HepG2 (cell line): ENCODE measurements around the gene ZNF513. TPM values are rescaled to one million over a fixed set of nuclear protein-coding genes. Genes with fewer than 3 reads are reported as not detected.

Experiments used
- CENPT ChIP-seq: sonication (generic); formaldehyde crosslinking; IDR thresholded peaks from 2 replicates; pipeline ENCODE4 v1.8.0; 2022; ENCODE audit warnings: low read depth, mild to moderate bottlenecking, moderate library complexity, missing genetic modification reagents
- GMEB2 ChIP-seq: IDR thresholded peaks from 2 replicates; pipeline ENCODE4 v1.6.1; 2016; ENCODE audit warnings: missing biosample characterization, missing genetic modification reagents, low read depth
- HNRNPK ChIP-seq: fragments of 200-400 bp; formaldehyde crosslinking; IDR thresholded peaks from 2 replicates; pipeline ENCODE4 v1.6.1; 2018; ENCODE audit warnings: low read length, low read depth, moderate library complexity, mild to moderate bottlenecking; ENCODE audit not compliant: poor library complexity, severe bottlenecking
- HOMEZ ChIP-seq: IDR thresholded peaks from 2 replicates; pipeline ENCODE4 v1.6.1; 2016; ENCODE audit warnings: low read depth
- MATR3 ChIP-seq: sonication (generic); formaldehyde crosslinking; IDR thresholded peaks from 2 replicates; pipeline ENCODE4 v1.4.0; 2020; ENCODE audit warnings: missing genetic modification reagents
- MBD4 ChIP-seq: IDR thresholded peaks from 2 replicates; pipeline ENCODE4 v1.6.1; 2012; ENCODE audit warnings: low read length, inconsistent platforms, borderline replicate concordance
- NCOA2 ChIP-seq: sonication (generic); formaldehyde crosslinking; IDR thresholded peaks from 2 replicates; pipeline ENCODE4 v1.8.0; 2022; ENCODE audit warnings: inconsistent platforms
- NFRKB ChIP-seq: fragments of 450-650 bp; IDR thresholded peaks from 2 replicates; pipeline ENCODE4 v1.6.1; 2017
- PHF21A ChIP-seq: sonication (generic); formaldehyde crosslinking; IDR thresholded peaks from 2 replicates; pipeline ENCODE4 v1.5.0; 2020; ENCODE audit warnings: mild to moderate bottlenecking, missing genetic modification reagents
- RBFOX2 ChIP-seq: fragments of 200-400 bp; formaldehyde crosslinking; IDR thresholded peaks from 2 replicates; pipeline ENCODE4 v1.6.1; 2017; ENCODE audit warnings: low read depth, mild to moderate bottlenecking, low read length
- RFX1 ChIP-seq: fragments of 450-650 bp; IDR thresholded peaks from 2 replicates; pipeline ENCODE4 v1.6.1; 2017
- SKI ChIP-seq: fragments of 450-650 bp; IDR thresholded peaks from one replicate; pipeline ENCODE4 v1.6.1; 2018; ENCODE audit warnings: mild to moderate bottlenecking; ENCODE audit not compliant: partially characterized antibody
- SMAD9 ChIP-seq: sonication (generic); formaldehyde crosslinking; IDR thresholded peaks from 2 replicates; pipeline ENCODE4 v1.5.1; 2020; ENCODE audit warnings: mild to moderate bottlenecking, missing genetic modification reagents
- XBP1 ChIP-seq: sonication (generic); formaldehyde crosslinking; IDR thresholded peaks from 2 replicates; pipeline ENCODE4 v1.5.0; 2020; ENCODE audit warnings: missing genetic modification reagents
- ZBTB1 ChIP-seq: sonication (generic); formaldehyde crosslinking; IDR thresholded peaks from 2 replicates; pipeline ENCODE4 v1.4.0; 2020; ENCODE audit warnings: missing genetic modification reagents, borderline replicate concordance
- ZBTB46 ChIP-seq: sonication (generic); formaldehyde crosslinking; IDR thresholded peaks from 2 replicates; pipeline ENCODE4 v1.4.0; 2020; ENCODE audit warnings: mild to moderate bottlenecking, missing genetic modification reagents, borderline replicate concordance
- ZFX ChIP-seq: sonication (generic); formaldehyde crosslinking; IDR thresholded peaks from 2 replicates; pipeline ENCODE4 v1.4.0; 2020; ENCODE audit warnings: mild to moderate bottlenecking, low read depth, missing genetic modification reagents, moderate library complexity
- ZNF275 ChIP-seq: sonication (generic); formaldehyde crosslinking; IDR thresholded peaks from 2 replicates; pipeline ENCODE4 v1.8.0; 2022; ENCODE audit warnings: missing genetic modification reagents, mild to moderate bottlenecking, inconsistent platforms, borderline replicate concordance
- ZNF556 ChIP-seq: sonication (generic); formaldehyde crosslinking; IDR thresholded peaks from 2 replicates; pipeline ENCODE4 v1.4.0; 2020; ENCODE audit warnings: mild to moderate bottlenecking, missing genetic modification reagents, borderline replicate concordance
- ZNF570 ChIP-seq: sonication (generic); formaldehyde crosslinking; IDR thresholded peaks from 2 replicates; pipeline ENCODE4 v1.4.0; 2020; ENCODE audit warnings: mild to moderate bottlenecking, missing genetic modification reagents, borderline replicate concordance
- ZNF597 ChIP-seq: sonication (generic); formaldehyde crosslinking; IDR thresholded peaks from 2 replicates; pipeline ENCODE4 v1.5.0; 2020; ENCODE audit warnings: missing genetic modification reagents
- ZNF614 ChIP-seq: IDR thresholded peaks from 2 replicates; pipeline ENCODE4 v1.6.1; 2018; ENCODE audit warnings: missing biosample characterization, missing genetic modification reagents, inconsistent platforms, borderline replicate concordance
- ZNF883 ChIP-seq: sonication (generic); formaldehyde crosslinking; IDR thresholded peaks from 2 replicates; pipeline ENCODE4 v1.5.1; 2020; ENCODE audit warnings: mild to moderate bottlenecking, missing genetic modification reagents; ENCODE audit errors: not compliant biosample characterization
- polyA plus RNA-seq, 8 experiments: library from polyadenylated mRNA; depleted of rRNA in 3 of 8; stranded (reverse) in 7 of 8; unstranded in 1 of 8; fragments of >200 nt; fragmentation: Illumina TruSeq in 4 of 8; extraction: Trizol in 4 of 8; gene quantifications; 2 replicates each; pipeline versions ENCODE4 v1.2.1 to v1.2.3, GENCODE V29; 2011 to 2016; ENCODE audit warnings: low read depth in 4 of 8, missing spikeins in 1 of 8, mixed read lengths in 1 of 8; ENCODE audit not compliant: insufficient read depth in 1 of 8
- total RNA-seq, 5 experiments: library from RNA; depleted of rRNA; stranded (reverse); fragments of >200 nt; fragmentation: Illumina TruSeq; extraction: Trizol; gene quantifications; 2 replicates each; pipeline ENCODE4 v1.2.3, GENCODE V29; 2016; ENCODE audit warnings: low read depth in 1 of 5

ZNF513 gene
- total and polyA plus RNA-seq, 2 of the 13 experiments (the other 11 are each of a cell fraction or from before 2014, with no cell fraction given), result 4.9 to 6.3 TPM

GRCh38 chr2:27428978-27429541 lies 48.5 kb upstream of the ZNF513 start (continued):
- TF ChIP-seq ZNF883 (CRISPR knock-in tag), result no peak
- TF ChIP-seq ZFX (CRISPR knock-in tag), result peak; percentile 94
- no peak for TF ChIP-seq ZBTB1
- no peak for TF ChIP-seq ZNF597
- TF ChIP-seq ZNF275 (CRISPR knock-in tag), result no peak
- no peak for TF ChIP-seq XBP1 (CRISPR knock-in tag)
- TF ChIP-seq GMEB2, result no peak
- no peak for TF ChIP-seq SMAD9
- no peak for TF ChIP-seq RBFOX2
- peak; percentile 72 for TF ChIP-seq SKI
- no peak for TF ChIP-seq PHF21A (CRISPR knock-in tag)
- TF ChIP-seq ZNF570 (CRISPR knock-in tag), result 0 out of 2 replicates have a peak, but pooled peaks have one; percentile 82
- 0 out of 2 replicates have a peak, but pooled peaks have one; percentile 52 for TF ChIP-seq ZBTB46 (CRISPR knock-in tag)
- no peak; the same call in 1 of the 2 replicates for TF ChIP-seq CENPT (CRISPR knock-in tag)
- TF ChIP-seq NCOA2, result no peak
- TF ChIP-seq ZNF614 (CRISPR knock-in tag), result no peak; the same call in 1 of the 2 replicates
- no peak for TF ChIP-seq HNRNPK
- no peak for TF ChIP-seq NFRKB
- TF ChIP-seq HOMEZ (CRISPR knock-in tag), result no peak
- no peak for TF ChIP-seq MATR3 (CRISPR knock-in tag)
- no peak for TF ChIP-seq MBD4
- no peak for TF ChIP-seq RFX1
- TF ChIP-seq ZNF556 (CRISPR knock-in tag), result peak; percentile 74; the same call in 1 of the 2 replicates
